A673 (cell line): ENCODE measurements around the gene S100A12.

Experiments
- CTCF ChIP-seq: fragments of 300-800, 200-600 bp; sonication (generic); conservative IDR thresholded peaks from 2 replicates; pipeline ENCODE4 v1.5.1; 2017; ENCODE audit warnings: low read depth, mild to moderate bottlenecking, antibody characterized with exemption, low read length, moderate library complexity, mixed read lengths
- EZH2 ChIP-seq: fragments of 200-600 bp; sonication (generic); IDR thresholded peaks from 2 replicates; pipeline ENCODE4 v1.6.1; 2017; ENCODE audit warnings: borderline replicate concordance, low read depth, mild to moderate bottlenecking, mixed read lengths, antibody characterized with exemption, low read length; ENCODE audit not compliant: poor library complexity, severe bottlenecking

- TF ChIP-seq EZH2 (no peak), CTCF (no peak)
Observed at GRCh38 chr1:153344718-153345025, 30.7 kb downstream of the S100A12 start.
